ENCODE data around the gene SLC34A2. TPM values are rescaled to one million over a fixed set of nuclear protein-coding genes. Genes with fewer than 3 reads are reported as not detected.

SLC34A2 gene
- total and polyA plus RNA-seq, 2 experiments from 2014 or later, result not detected

GRCh38 chr4:25662306-25662705 lies 6.7 kb downstream of the SLC34A2 start:
- Histone ChIP-seq H3K79me2 (ENCODE audit: insufficient read depth) (no peaks in the 10 kb centered on the region), H2AFZ (no peak overlapping the region), H3K9me2 (ENCODE audit: insufficient read depth) (no peaks in the 10 kb centered on the region), H3K27me3 (replicated peaks; ENCODE audit: insufficient read depth) (peaks cover 34% of the 10 kb centered on the region), H4K20me1 (ENCODE audit: insufficient read depth) (no peaks in the 10 kb centered on the region), H3K4me2 (ENCODE audit: unreplicated experiment) (no peak overlapping the region), H3F3A (ENCODE audit: insufficient read depth) (no peaks in the 10 kb centered on the region), H3K4me1 (ENCODE audit: insufficient read depth) (no peaks in the 10 kb centered on the region), H3K36me3 (ENCODE audit: low read depth) (no peaks in the 10 kb centered on the region), H3K9me3 (ENCODE audit: low read depth) (no peaks in the 10 kb centered on the region), H3K27ac (no peak overlapping the region), H3K4me3 (no peak overlapping the region), H3K9ac (no peak overlapping the region)
- no peak for DNase-seq
- in situ Hi-C loops (cut with MboI), result no loop called here
- WGBS, 2 experiments (ENCODE audit: low coverage in 1 of 2, low lambda C conversion rate in 2 of 2, missing lambda C conversion rate in 2 of 2), result 80 to 82% methylated on average over 10 of the region's 10 CpGs
- TF ChIP-seq EZH2 (IDR thresholded peaks at IDR 0.05; ENCODE audit: insufficient read depth, poor library complexity, severe bottlenecking) (no peak), EZH2phosphoT487 (IDR thresholded peaks at IDR 0.05; ENCODE audit: insufficient read depth, low read depth) (no peak)

GRCh38 chr4:25663781-25664180 lies 8.1 kb downstream of the SLC34A2 start:
- H3K9ac ChIP-seq, result no peak overlapping the region
- no peaks in the 10 kb centered on the region for H3K36me3 ChIP-seq (ENCODE audit: low read depth)
- no peak overlapping the region for H3K27ac ChIP-seq
- DNase-seq, result no peak
- no peak overlapping the region for H3K4me2 ChIP-seq (ENCODE audit: unreplicated experiment)
- H3K4me1 ChIP-seq (ENCODE audit: insufficient read depth), result no peaks in the 10 kb centered on the region
- no peak overlapping the region for H3K4me3 ChIP-seq
- in situ Hi-C loops (cut with MboI), result no loop called here
- no peaks in the 10 kb centered on the region for H3K79me2 ChIP-seq (ENCODE audit: insufficient read depth)
- TF ChIP-seq EZH2 (IDR thresholded peaks at IDR 0.05; ENCODE audit: insufficient read depth, poor library complexity, severe bottlenecking) (no peak), EZH2phosphoT487 (IDR thresholded peaks at IDR 0.05; ENCODE audit: insufficient read depth, low read depth) (no peak)
- peaks cover 30% of the 10 kb centered on the region for H3K27me3 ChIP-seq (replicated peaks; ENCODE audit: insufficient read depth)
- WGBS, 2 experiments (ENCODE audit: low coverage in 1 of 2, low lambda C conversion rate in 2 of 2, missing lambda C conversion rate in 2 of 2), result 6 to 8% methylated on average over 8 of the region's 8 CpGs
- H3F3A ChIP-seq (ENCODE audit: insufficient read depth), result no peaks in the 10 kb centered on the region
- H4K20me1 ChIP-seq (ENCODE audit: insufficient read depth), result no peaks in the 10 kb centered on the region
- H3K9me3 ChIP-seq (ENCODE audit: low read depth), result no peaks in the 10 kb centered on the region
- H2AFZ ChIP-seq, result no peak overlapping the region
- no peaks in the 10 kb centered on the region for H3K9me2 ChIP-seq (ENCODE audit: insufficient read depth)

- Histone ChIP-seq H3K9me2 (ENCODE audit: insufficient read depth) (no peaks in the 10 kb centered on the region), H3K27me3 (replicated peaks; ENCODE audit: insufficient read depth) (peaks cover 27% of the 10 kb centered on the region), H2AFZ (no peak overlapping the region), H3K9ac (no peak overlapping the region), H3K4me3 (no peak overlapping the region), H3K4me2 (ENCODE audit: unreplicated experiment) (no peak overlapping the region), H4K20me1 (ENCODE audit: insufficient read depth) (no peaks in the 10 kb centered on the region), H3K36me3 (ENCODE audit: low read depth) (no peaks in the 10 kb centered on the region), H3K4me1 (ENCODE audit: insufficient read depth) (no peaks in the 10 kb centered on the region), H3K27ac (no peak overlapping the region), H3K79me2 (ENCODE audit: insufficient read depth) (no peaks in the 10 kb centered on the region), H3F3A (ENCODE audit: insufficient read depth) (no peaks in the 10 kb centered on the region), H3K9me3 (ENCODE audit: low read depth) (no peaks in the 10 kb centered on the region)
- no peak for DNase-seq
- TF ChIP-seq EZH2phosphoT487 (IDR thresholded peaks at IDR 0.05; ENCODE audit: insufficient read depth, low read depth) (no peak), EZH2 (IDR thresholded peaks at IDR 0.05; ENCODE audit: insufficient read depth, poor library complexity, severe bottlenecking) (no peak)
- in situ Hi-C loops (cut with MboI), result no loop called here
- 42 to 44% methylated on average over 9 of the region's 9 CpGs for WGBS, 2 experiments (ENCODE audit: low coverage in 1 of 2, low lambda C conversion rate in 2 of 2, missing lambda C conversion rate in 2 of 2)
Measured at GRCh38 chr4:25666031-25666630, 10.5 kb downstream of the SLC34A2 start.

GRCh38 chr4:25667931-25668557 lies 12.4 kb downstream of the SLC34A2 start:
- DNase-seq, result no peak
- WGBS, 2 experiments (ENCODE audit: low coverage in 1 of 2, low lambda C conversion rate in 2 of 2, missing lambda C conversion rate in 2 of 2), result 71 to 73% methylated on average over 15 of the region's 15 CpGs
- H4K20me1 ChIP-seq (ENCODE audit: insufficient read depth), result no peaks in the 10 kb centered on the region
- no peaks in the 10 kb centered on the region for H3K9me2 ChIP-seq (ENCODE audit: insufficient read depth)
- no peaks in the 10 kb centered on the region for H3K79me2 ChIP-seq (ENCODE audit: insufficient read depth)
- in situ Hi-C loops (cut with MboI), result no loop called here
- H3K4me3 ChIP-seq, result no peak overlapping the region
- H3K9ac ChIP-seq, result no peak overlapping the region
- H2AFZ ChIP-seq, result no peak overlapping the region
- peaks cover 22% of the 10 kb centered on the region for H3K27me3 ChIP-seq (replicated peaks; ENCODE audit: insufficient read depth)
- no peaks in the 10 kb centered on the region for H3F3A ChIP-seq (ENCODE audit: insufficient read depth)
- TF ChIP-seq EZH2phosphoT487 (IDR thresholded peaks at IDR 0.05; ENCODE audit: insufficient read depth, low read depth) (no peak), EZH2 (IDR thresholded peaks at IDR 0.05; ENCODE audit: insufficient read depth, poor library complexity, severe bottlenecking) (no peak)
- H3K9me3 ChIP-seq (ENCODE audit: low read depth), result no peaks in the 10 kb centered on the region
- no peaks in the 10 kb centered on the region for H3K4me1 ChIP-seq (ENCODE audit: insufficient read depth)
- no peak overlapping the region for H3K4me2 ChIP-seq (ENCODE audit: unreplicated experiment)
- no peaks in the 10 kb centered on the region for H3K36me3 ChIP-seq (ENCODE audit: low read depth)
- no peak overlapping the region for H3K27ac ChIP-seq
